Brain pericyte (primary cell): ENCODE data around the gene CAVIN1.
"Not testable (repeated sequence)": the region's sequence is repeated elsewhere in the genome, so short reads cannot be mapped to it uniquely, and the experiment has no call there.

ENCODE experiments used
- DNase-seq: peaks from one replicate; pipeline ENCODE4 v3.0.0-alpha.2; 2012; ENCODE audit warnings: low read depth, low spot score

CAVIN1 gene

DNA sequence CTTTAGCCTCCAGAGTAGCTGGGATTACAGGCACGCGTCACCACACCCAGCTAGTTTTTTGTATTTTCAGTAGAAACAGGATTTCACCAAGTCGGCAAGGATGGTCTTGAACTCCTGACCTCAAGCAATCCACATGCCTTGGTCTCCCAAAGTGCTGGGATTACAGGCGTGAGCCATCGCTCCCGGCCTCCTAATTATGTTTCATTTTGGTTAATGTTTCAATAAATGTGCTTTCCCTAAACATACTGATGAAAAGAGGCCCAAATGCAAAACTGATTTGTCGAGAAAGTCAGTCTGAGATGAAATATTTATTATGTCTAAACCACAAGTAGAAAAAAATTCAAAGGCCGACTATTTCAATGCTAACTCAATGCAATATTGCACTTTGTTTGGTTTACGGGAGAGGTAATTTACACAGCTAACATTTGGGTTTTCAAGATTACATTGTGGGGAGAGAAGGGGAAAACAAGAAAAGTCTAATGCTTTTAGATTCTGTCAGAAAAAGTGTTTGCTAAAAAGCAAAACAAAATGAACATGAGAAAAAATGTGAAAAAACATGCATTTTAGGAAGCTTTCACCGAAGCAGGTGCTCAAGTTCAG, 44.6 kb downstream of the CAVIN1 start:
- no peak for DNase-seq

DNA sequence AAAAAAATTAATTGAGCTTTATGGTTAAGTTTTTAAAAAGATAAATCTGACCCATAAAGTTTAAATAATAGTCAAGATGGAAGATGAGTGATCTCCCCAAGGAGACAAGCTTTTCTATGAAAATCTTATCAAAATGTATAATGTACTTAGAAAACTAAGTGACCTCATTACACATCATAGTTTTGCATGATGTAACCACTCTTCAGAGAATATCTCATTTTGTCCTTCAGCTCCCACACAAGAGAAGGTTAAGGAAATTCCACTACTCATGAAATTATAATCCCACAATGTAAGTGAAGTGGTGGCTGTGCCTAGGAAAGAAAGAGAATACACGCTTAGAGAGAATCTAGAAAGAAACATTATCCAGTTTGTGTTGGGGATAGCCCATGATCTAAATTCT, 49.2 kb downstream of the CAVIN1 start:
- no peak for DNase-seq

DNA sequence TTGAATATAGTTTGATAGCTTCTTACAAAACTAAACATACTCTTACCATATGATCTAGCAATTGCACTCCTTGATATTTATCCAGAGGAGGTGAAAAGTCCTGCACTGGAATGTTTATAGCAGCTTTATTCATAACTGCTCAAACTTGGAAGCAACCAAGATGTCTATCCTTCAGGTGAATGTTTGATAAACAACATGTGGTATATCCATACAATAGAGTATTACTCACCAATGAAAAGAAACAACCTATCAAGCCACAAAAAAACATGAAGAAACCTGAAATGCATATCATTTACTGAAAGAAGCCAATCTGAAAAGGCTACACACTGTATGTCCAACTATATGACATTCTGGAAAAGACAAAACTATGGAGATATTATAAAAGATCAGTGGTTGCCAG, 50.9 kb downstream of the CAVIN1 start:
- no peak for DNase-seq

DNA sequence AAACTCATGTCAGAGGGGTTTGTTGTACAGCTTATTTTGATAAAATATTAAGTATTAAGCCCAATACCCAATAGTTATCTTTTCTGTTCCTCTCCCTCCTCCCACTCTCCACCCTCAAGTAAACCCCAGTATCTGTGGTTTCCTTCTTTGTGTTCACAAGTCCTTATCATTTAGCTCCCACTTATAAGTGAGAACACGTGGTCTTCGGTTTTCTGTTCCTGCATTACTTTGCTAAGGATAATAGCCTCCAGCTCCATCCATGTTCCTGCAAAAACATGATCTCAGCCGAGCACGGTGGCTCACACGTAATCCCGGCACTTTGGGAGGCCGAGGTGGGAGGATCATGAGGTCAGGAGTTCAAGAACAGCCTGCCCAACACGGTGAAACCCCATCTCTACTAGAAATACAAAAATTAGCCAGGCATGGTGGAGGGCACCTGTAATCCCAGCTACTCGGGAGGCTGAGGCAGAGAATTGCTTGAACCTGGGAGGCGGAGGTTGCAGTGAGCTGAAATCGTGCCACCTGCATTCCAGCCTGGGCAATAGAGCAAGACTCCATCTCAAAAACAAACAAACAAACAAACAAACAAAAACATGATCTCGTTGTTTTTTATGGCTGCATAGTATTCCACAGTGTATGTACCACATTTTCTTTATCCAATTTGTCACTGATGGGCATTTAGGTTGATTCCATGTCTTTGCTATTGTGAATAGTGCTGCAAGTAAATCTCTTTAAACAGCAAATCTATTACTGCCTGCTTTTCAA, 54.1 kb downstream of the CAVIN1 start:
- not testable (repeated sequence) for DNase-seq

DNA sequence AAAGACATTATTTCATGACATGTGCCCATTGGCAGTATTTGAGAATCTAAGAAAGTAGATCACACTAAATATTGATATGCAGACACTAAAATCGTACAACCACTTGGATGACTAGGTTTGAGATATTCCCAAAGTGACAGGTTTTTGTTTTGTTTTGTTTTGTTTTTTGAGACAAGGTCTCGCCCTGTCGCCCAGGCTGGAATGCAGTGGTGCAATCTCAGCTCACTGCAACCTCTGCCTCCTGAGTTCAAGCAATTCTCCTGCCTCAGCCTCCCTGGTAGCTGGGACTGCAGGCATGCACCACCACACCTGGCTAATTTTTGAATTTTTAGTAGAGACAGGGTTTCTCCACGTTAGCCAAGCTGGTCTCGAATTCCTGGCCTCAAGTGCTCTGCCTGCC, 54.7 kb downstream of the CAVIN1 start:
- not testable (repeated sequence) for DNase-seq

DNA sequence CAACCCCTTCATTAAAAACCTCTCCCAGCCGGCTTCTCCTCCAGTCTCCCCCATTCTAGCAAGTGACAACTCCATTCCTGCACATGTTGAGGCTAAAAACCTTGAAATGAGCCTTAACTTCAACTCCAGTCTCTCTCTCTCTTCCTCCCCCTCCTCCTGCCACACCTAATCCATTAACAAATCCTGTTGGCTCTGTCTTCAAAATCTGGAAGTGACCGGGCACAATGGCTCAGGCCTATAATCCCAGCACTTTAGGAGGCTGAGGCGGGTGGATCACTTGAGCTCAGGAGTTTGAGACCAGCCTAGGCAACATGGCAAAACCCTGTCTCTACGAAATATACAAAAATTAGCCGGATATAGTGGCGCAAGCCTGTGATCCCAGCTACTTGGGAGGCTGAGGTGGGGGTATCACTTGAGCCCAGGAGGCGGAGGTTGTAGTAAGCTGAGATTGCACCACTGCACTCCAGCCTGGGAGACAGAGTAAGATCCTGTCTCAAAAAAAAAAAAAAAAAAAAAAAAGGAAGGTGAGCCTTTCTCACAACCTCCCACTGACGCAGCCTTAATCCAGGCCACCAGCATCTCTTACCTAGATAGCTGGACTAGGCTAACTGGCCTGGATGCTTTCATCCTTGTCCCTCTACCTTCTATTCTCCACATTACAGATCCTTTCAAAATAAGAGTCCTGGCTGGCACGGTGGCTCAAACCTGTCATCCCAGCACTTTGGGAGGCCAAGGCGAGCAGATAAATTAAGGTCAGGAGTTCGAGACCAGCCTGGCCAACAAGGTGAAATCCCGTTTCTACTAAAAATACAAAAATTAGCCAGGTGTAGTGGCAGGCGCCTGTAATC, 56.7 kb downstream of the CAVIN1 start:
- DNase-seq, result not testable (repeated sequence)

DNA sequence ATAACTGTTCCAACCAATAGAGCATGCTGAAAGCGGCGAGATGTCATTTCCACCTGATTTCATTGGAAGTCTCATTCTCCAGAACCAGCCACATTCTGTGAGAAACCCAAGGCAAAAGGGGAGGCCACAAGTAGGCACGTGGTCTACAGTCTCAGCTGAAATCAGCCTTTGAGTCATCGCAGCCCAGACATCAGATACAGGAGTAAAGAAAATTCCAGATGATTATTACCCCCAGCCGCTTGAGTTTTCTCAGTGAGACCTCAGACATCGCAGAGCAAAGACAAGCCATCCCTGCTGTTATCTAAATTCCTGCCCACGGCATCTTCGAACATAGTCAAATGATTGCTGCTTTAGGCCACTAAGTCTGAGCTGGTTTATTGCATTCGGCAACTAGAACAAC, 57.9 kb downstream of the CAVIN1 start:
- DNase-seq, result peak; percentile 43

DNA sequence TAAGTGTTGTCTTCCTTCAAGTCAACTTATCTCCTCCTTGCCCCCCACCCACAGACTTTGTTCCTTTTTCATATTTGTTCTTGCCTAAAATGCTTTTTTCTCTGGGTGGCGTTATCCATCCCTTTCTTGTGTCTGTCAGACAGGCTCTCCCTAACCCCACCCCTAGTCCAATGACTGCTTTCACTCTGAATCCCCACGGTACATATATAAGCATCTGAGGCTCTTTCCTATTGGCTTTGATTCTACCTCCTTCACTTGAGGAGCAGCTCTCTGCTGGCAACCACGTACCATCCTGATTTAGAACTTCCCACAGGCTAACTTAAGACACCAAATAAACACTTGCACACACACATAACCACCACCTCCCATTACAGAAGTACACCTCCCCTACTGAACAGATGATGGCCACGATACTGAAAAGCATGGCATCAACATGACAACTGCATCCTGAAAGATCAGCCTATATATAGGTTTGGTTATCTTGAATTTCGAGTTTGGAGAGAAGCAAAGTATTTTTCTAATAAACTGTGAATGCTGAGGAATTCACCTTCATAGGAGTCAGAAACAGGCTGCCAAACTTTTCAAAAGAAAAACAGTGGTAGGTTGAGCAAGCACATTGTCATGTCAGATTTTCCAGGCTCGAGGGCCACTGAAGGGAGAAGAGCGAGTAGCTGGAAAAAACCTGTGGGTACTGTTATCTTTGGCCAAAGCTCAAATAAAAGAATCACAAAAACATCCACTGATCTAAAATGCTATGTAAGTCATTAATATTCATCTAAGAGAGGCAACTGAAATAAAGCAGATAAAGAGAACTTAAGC, 59.1 kb downstream of the CAVIN1 start:
- DNase-seq, result no peak

DNA sequence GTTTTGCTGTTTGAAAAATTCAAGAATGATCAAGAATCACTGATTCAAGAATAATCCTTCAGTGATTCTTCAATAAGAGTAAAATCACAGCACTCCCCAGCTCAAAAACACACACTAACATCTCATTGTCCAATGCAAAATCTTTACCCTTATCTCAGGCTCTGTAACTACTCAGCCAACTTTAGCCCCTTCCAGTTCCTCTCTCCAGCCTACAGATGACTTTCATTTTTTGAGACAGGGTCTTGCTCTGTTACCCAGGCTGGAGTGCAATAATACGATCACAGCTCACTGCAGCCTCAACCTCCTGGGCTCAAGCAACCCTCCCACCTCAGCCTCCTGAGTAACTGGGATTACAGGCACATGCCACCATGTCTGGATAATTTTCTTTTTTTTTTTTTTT, 59.8 kb downstream of the CAVIN1 start:
- no peak for DNase-seq

DNA sequence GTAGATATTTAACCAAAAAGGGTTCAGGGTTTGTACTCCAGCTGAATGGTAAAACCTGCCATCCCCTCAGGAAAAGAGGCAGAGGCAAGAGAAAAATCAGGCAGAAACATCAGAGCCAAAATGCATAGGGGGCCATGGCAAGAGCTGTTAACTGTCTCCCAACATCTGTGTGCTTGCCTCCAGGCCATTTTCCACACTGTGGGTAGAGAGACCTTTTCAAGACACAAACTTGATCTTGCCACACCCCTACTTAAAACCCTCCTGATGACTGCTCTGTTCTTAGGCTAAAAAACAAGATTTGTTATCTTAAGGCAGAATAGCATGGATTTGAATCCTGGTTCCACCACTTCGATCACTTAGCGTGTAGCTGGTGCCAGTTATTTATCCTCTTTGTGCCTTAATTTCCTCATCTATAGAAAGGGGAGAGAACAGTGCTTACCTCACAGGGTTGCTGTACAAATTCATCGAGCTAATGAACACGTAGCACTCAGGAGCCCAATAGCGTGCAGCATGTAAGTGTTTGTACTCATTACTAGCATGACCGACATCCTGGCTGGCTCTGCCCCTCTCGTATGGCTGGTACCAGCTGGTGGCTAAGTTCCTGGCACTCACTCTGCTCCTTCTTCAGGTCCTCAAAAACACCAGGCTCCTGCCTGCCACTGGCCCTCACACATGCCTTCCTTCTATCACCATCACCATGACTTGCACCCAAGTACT, 60.7 kb downstream of the CAVIN1 start:
- no peak for DNase-seq

DNA sequence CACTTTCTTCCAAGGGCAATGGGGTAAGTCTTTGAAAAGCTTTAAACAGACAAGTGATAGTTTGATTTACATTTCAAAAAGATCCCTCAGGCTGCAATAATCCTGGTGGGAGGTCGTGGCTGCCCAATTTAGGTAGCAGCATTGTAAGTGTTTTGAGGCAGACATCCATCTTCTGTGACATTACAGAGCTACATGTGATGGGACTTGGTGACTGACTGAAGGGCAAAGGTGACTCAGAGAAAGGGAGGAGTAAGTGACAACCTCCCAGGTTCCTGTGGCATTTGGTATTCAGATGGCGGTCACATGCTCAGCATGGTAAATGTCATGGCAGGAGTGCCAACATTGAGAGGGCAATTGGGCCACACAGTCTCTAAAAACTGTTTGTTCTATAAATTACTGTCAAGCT, 61.3 kb downstream of the CAVIN1 start:
- DNase-seq, result no peak

DNA sequence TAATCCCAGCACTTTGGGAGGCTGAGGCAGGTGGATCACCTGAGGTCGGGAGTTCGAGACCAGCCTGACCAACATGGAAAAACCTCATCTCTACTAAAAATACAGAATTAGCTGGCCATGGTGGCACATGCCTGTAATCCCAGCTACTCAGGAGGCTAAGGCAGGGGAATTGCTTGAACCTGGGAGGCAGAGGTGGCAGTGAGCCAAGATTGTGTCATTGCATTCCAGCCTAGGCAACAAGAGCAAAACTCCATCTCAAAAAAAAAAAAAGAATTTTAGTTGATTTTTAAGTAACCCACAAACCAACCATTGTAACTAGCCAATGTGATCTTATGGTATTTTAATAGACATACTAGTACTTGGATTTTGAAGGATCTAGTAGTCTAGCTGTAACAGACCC, 62.7 kb downstream of the CAVIN1 start:
- DNase-seq, result not testable (repeated sequence)

DNA sequence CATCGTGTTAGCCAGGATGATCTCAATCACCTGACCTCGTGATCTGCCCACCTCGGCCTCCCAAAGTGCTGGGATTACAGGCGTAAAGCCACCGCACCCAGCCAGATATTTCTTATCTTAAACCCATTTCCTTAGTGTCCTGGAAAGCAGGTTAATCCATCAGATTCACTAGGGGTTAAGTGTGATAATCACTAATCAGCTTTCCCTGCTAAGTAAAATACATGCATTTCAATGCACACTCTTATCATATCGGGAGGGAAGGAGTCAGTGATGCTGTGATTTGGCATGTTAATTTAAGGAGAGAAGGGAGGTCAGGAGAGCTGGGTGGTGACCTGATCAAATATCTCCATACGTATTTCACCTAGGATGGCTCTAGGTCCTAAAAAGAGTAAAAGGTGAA, 63.9 kb downstream of the CAVIN1 start:
- DNase-seq, result no peak

DNA sequence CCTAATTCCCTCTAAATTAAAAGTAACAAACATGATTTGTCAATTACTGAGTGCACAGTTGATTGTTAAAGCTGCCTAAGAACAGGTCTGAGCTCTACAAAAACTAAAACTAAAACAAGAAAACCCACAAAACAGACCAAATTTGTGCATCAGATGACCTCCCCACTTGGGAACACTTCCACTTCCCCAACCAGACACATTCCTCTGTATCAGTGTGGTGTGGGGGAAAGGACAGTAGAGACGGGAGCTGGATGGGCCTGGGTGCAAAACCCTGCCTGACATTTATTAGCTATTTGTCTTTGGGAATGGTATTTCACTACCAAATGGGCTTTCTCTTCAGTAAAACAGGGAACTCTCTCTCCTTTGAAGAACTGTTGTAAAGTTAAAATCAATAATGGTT, 64.6 kb downstream of the CAVIN1 start:
- DNase-seq, result no peak

DNA sequence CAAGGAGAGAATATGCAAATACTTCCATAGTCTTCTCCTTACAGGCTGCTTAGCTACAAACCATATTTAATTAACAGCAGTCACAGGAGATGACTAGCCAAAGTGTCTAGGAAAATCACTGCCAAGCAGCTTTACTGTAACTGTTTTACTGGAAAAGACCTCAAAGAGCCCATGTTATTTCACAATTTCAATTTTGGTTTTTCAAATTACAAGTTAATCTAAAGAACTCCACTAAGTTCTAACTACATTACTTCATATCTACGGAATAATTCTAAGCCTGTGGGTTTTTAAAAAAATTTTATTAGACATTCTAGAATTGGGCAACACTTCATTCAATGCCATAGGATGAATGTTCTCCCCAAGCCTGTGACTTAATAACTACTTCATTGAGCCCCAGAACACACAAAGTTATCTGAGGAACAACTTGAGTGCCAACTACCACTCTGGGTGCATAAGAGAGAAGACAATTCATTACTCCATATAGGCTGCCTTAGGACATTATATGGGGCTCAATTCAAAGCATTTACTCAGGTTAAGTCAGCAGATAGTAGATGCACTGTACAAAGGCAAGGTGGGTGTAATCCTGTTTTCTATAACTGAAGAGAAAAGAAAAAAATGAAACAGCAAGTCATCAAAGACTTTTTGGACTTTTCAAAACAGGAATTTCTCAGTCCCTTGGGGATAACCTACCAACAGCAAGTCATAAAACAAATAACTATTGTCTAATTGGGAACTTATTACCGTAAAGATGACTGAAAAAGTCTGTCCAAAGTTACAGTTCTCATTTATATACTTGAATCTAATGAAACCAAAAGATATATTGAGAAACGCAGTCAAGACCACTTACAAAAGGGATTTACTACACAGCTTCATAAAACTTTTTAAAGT, 67.9 kb downstream of the CAVIN1 start:
- no peak for DNase-seq
